Endothelial cell of umbilical vein (primary cell): ENCODE data around the gene TNS1. TPM values are rescaled to one million over a fixed set of nuclear protein-coding genes. Genes with fewer than 3 reads are reported as not detected.

Experiments used
- BruUV-seq: library from RNA; stranded (reverse); fragments of 400-500 nt; replicated peaks from 2 replicates; lab custom pipeline; 2021; lab: Mats Ljungman, UMichigan
- CTCF ChIA-PET: fragments of 300-600, 350-600 bp; sonication (Branson Sonifier 250); formaldehyde crosslinking; loops from one replicate; lab custom pipeline; 2021; ENCODE audit warnings: antibody characterized with exemption, inconsistent platforms; lab: Charles Lee
- POLR2A ChIA-PET: fragments of 300-600, 350-600 bp; sonication (Branson Sonifier 250); formaldehyde crosslinking; loops from one replicate; lab custom pipeline; 2021; ENCODE audit warnings: antibody characterized with exemption, inconsistent platforms; lab: Charles Lee
- DNase-seq: peaks from one replicate; pipeline ENCODE4 v3.0.0-alpha.2; 2011; ENCODE audit warnings: low read depth, low spot score
- FAIRE-seq: peaks from 2 replicates; lab custom pipeline; 2011; peaks lifted over from hg19 to GRCh38; lab: Jason Lieb, UNC
- H2AFZ ChIP-seq: 2 replicates; pipeline ENCODE4 v1.6.0; 2012; ENCODE audit warnings: low read depth, low read length, control low read depth, inconsistent platforms
- H3K27ac ChIP-seq: 2 replicates; pipeline ENCODE4 v1.5.1; 2011; ENCODE audit warnings: low read depth, mild to moderate bottlenecking, control low read depth, low read length, moderate library complexity; ENCODE audit not compliant: insufficient read depth
- H3K27me3 ChIP-seq, 2 experiments: 2 replicates each; pipeline versions ENCODE4 v1.6.0 to v1.6.1; 2011; ENCODE audit warnings: low read length in 2 of 2, mixed read lengths in 1 of 2; ENCODE audit not compliant: control insufficient read depth in 2 of 2, insufficient read depth in 2 of 2
- H3K36me3 ChIP-seq, 2 experiments: 2 replicates in 1 of 2; 3 replicates in 1 of 2; pipeline ENCODE4 v1.5.1; 2011; ENCODE audit warnings: low read length in 2 of 2, mild to moderate bottlenecking in 1 of 2, moderate library complexity in 1 of 2; ENCODE audit not compliant: control insufficient read depth in 2 of 2, insufficient read depth in 2 of 2; ENCODE audit errors: extremely low read depth in 1 of 2
- H3K4me1 ChIP-seq: 3 replicates; pipeline ENCODE4 v1.5.1; 2011; ENCODE audit warnings: mild to moderate bottlenecking, low read length; ENCODE audit not compliant: control insufficient read depth, insufficient read depth; ENCODE audit errors: extremely low read depth
- H3K4me2 ChIP-seq: 2 replicates; pipeline ENCODE4 v1.6.1; 2011; ENCODE audit warnings: low read length, control low read depth, mixed read lengths; ENCODE audit not compliant: insufficient read depth
- H3K4me3 ChIP-seq, 3 experiments: fragments of 200-600 bp in 1 of 3; sonication (generic), shearing (Covaris generic) in 1 of 3; replicated peaks in 1 of 3; 2 replicates each; pipeline ENCODE4 v1.5.1; 2011 to 2016; ENCODE audit warnings: control low read depth in 3 of 3, low read length in 3 of 3, mild to moderate bottlenecking in 2 of 3, inconsistent platforms in 1 of 3, low read depth in 1 of 3, moderate library complexity in 1 of 3; ENCODE audit not compliant: insufficient read depth in 1 of 3
- H3K79me2 ChIP-seq: 2 replicates; pipeline ENCODE4 v1.6.0; 2012; ENCODE audit warnings: low read length, inconsistent platforms; ENCODE audit not compliant: control insufficient read depth, insufficient read depth
- H3K9ac ChIP-seq: replicated peaks from 2 replicates; pipeline ENCODE3; 2011; ENCODE audit warnings: low read length, control low read depth; ENCODE audit not compliant: insufficient read depth; ENCODE audit errors: extremely low read depth
- H3K9me1 ChIP-seq: replicated peaks from 3 replicates; pipeline ENCODE4 v1.6.0; 2011; ENCODE audit warnings: mild to moderate bottlenecking, low read length; ENCODE audit not compliant: control insufficient read depth, insufficient read depth; ENCODE audit errors: extremely low read depth
- H3K9me3 ChIP-seq: replicated peaks from 2 replicates; pipeline ENCODE4 v1.5.1; 2012; ENCODE audit warnings: low read length, inconsistent platforms; ENCODE audit not compliant: control insufficient read depth, insufficient read depth
- H4K20me1 ChIP-seq: replicated peaks from 2 replicates; pipeline ENCODE3; 2011; ENCODE audit warnings: mild to moderate bottlenecking, low read length; ENCODE audit not compliant: control insufficient read depth, insufficient read depth; ENCODE audit errors: extremely low read depth
- CTCF ChIP-seq, 2 donors: IDR thresholded peaks; 1 replicate in 1 of 2; 2 replicates in 1 of 2; pipeline ENCODE4 v1.5.1; 2011; ENCODE audit warnings: low read length in 2 of 2, mild to moderate bottlenecking in 2 of 2, moderate library complexity in 2 of 2, control low read depth in 1 of 2, inconsistent platforms in 1 of 2, low read depth in 1 of 2; ENCODE audit not compliant: insufficient read depth in 1 of 2; ENCODE audit errors: extremely low read depth in 1 of 2
- EZH2 ChIP-seq: IDR thresholded peaks from 2 replicates; pipeline ENCODE4 v1.6.1; 2012; ENCODE audit warnings: borderline replicate concordance, low read depth, mild to moderate bottlenecking, moderate library complexity, low read length, inconsistent platforms; ENCODE audit not compliant: severe bottlenecking
- FOS ChIP-seq: IDR thresholded peaks from 2 replicates; pipeline ENCODE4 v1.6.1; 2011; ENCODE audit warnings: mild to moderate bottlenecking, low read length, moderate library complexity, borderline replicate concordance; ENCODE audit not compliant: insufficient read depth
- GATA2 ChIP-seq: IDR thresholded peaks from 2 replicates; pipeline ENCODE4 v1.7.0; 2011; ENCODE audit warnings: low read depth, mild to moderate bottlenecking, moderate library complexity, mixed read lengths, low read length; ENCODE audit not compliant: insufficient read length, insufficient read depth
- JUN ChIP-seq: IDR thresholded peaks from 2 replicates; pipeline ENCODE4 v1.6.1; 2011; ENCODE audit warnings: borderline replicate concordance, low read depth; ENCODE audit not compliant: insufficient read length, insufficient read depth
- MAX ChIP-seq: IDR thresholded peaks from 2 replicates; pipeline ENCODE4 v1.6.1; 2011; ENCODE audit not compliant: insufficient read depth, insufficient read length
- MYC ChIP-seq: IDR thresholded peaks from one replicate; pipeline ENCODE4 v1.6.1; 2011; ENCODE audit warnings: mild to moderate bottlenecking, low read depth, low read length
- POLR2A ChIP-seq: IDR thresholded peaks from 2 replicates; pipeline ENCODE4 v1.6.1; 2012; ENCODE audit warnings: low read depth, mild to moderate bottlenecking, control low read depth, low read length
- POLR2AphosphoS5 ChIP-seq: IDR thresholded peaks from 2 replicates; pipeline ENCODE4 v1.6.1; 2012; ENCODE audit warnings: low read depth, mild to moderate bottlenecking, control low read depth, low read length, moderate library complexity; ENCODE audit not compliant: insufficient read depth
- dilution Hi-C: fragments of 300-500 bp; cut with MboI; formaldehyde crosslinking; loops from one replicate; pipeline ENCODE4 v1.15.0; 2019; ENCODE audit warnings: low sequenced_read_pairs; ENCODE audit not compliant: extremely low pct_ligation_motif_present
- intact Hi-C: fragments of 100-400 bp; cut with micrococcal nuclease; formaldehyde crosslinking; loops from one replicate; pipeline ENCODE4 v1.10.0; 2022
- polyA plus RNA-seq, 4 experiments: library from polyadenylated mRNA; depleted of rRNA in 3 of 4; stranded (reverse) in 3 of 4; unstranded in 1 of 4; fragments of >200 nt; gene quantifications; 2 replicates each; pipeline versions ENCODE4 v1.2.1 to v1.2.3, GENCODE V29; 2011 to 2012; ENCODE audit warnings: missing spikeins in 1 of 4
- total RNA-seq: library from RNA; stranded (reverse); gene quantifications from 2 replicates; pipeline ENCODE4 v1.2.3, GENCODE V29; 2021

TNS1 gene
- total and polyA plus RNA-seq, 2 donors (not counting 3 experiments of a cell fraction or from before 2014, with no cell fraction given): 11.0 to 52.1 TPM

GRCh38 chr2:217751952-217752351 lies 250.8 kb downstream of the TNS1 start:
- POLR2A ChIA-PET: no interaction called here
- Histone ChIP-seq H3K9me1 (no peaks in the 10 kb centered on the region), H3K4me3 (no peak overlapping the region), H3K4me1 (peaks cover 2% of the 10 kb centered on the region), H2AFZ (no peak overlapping the region), H3K27me3 (peaks cover 3 to 4% of the 10 kb centered on the region in 2 experiments), H3K27ac (no peak overlapping the region), H3K9me3 (no peaks in the 10 kb centered on the region), H4K20me1 (no peaks in the 10 kb centered on the region), H3K4me2 (no peak overlapping the region), H3K9ac (no peak overlapping the region), H3K79me2 (no peaks in the 10 kb centered on the region), H3K36me3 (no peaks in the 10 kb centered on the region)
- intact Hi-C loops (loop anchor here (10.0 kb wide), 1 partner anchor 1237 kb away; no protein-coding TSS in a partner anchor), dilution Hi-C loops (no loop called here)
- CTCF ChIA-PET: no interaction called here
- no peak for DNase-seq
- TF ChIP-seq MYC (no peak), MAX (no peak), POLR2A (no peak), JUN (no peak), POLR2AphosphoS5 (no peak), FOS (no peak), EZH2 (no peak), GATA2 (no peak), CTCF (IDR thresholded peaks at IDR 0.05; ENCODE audit: extremely low read depth in 1 of 2, insufficient read depth in 1 of 2, low read depth in 1 of 2, low read length in 2 of 2) (no peak)
- no TSS peak for BruUV-seq
- no peak for FAIRE-seq
